ENCODE results near the gene PLPP1.
A peak's percentile ranks its signal among the peaks of the same experiment; 100 is the strongest.

Gene PLPP1

GRCh38 chr5:55407984-55408383, 126.8 kb downstream of the PLPP1 start:
- in situ Hi-C loops (cut with MboI; ENCODE audit: low pct_unique_long_range_greater_than_20kb, low sequenced_read_pairs, unreplicated experiment) = loop anchor here (25.0 kb wide), 1 partner anchor 279 kb away; no protein-coding TSS in a partner anchor
- TF ChIP-seq CTCF (IDR thresholded peaks at IDR 0.05; ENCODE audit: extremely low read depth, insufficient read depth, missing control alignments) = no peak

GRCh38 chr5:55407059-55407684, 127.6 kb downstream of the PLPP1 start:
- TF ChIP-seq CTCF (IDR thresholded peaks at IDR 0.05; ENCODE audit: extremely low read depth, insufficient read depth, missing control alignments) = peak; percentile 55
- no peak for DNase-seq (ENCODE audit: low spot score)
- in situ Hi-C loops (cut with MboI; ENCODE audit: low pct_unique_long_range_greater_than_20kb, low sequenced_read_pairs, unreplicated experiment) = loop anchor here (25.0 kb wide), 1 partner anchor 280 kb away; no protein-coding TSS in a partner anchor

More at GRCh38 chr5:55407984-55408383, 126.8 kb downstream of the PLPP1 start:
- no peak for DNase-seq (ENCODE audit: low spot score)

- DNase-seq (ENCODE audit: low spot score) = no peak
- TF ChIP-seq CTCF (IDR thresholded peaks at IDR 0.05; ENCODE audit: extremely low read depth, insufficient read depth, missing control alignments) = no peak
- in situ Hi-C loops (cut with MboI; ENCODE audit: low pct_unique_long_range_greater_than_20kb, low sequenced_read_pairs, unreplicated experiment) = loop anchor here (25.0 kb wide), 1 partner anchor 281 kb away; no protein-coding TSS in a partner anchor
Observed at GRCh38 chr5:55406292-55406691, 128.5 kb downstream of the PLPP1 start.

GRCh38 chr5:55402199-55402598, 132.6 kb downstream of the PLPP1 start:
- no peak for DNase-seq (ENCODE audit: low spot score)
- TF ChIP-seq CTCF (IDR thresholded peaks at IDR 0.05; ENCODE audit: extremely low read depth, insufficient read depth, missing control alignments) = no peak
- in situ Hi-C loops (cut with MboI; ENCODE audit: low pct_unique_long_range_greater_than_20kb, low sequenced_read_pairs, unreplicated experiment) = loop anchor here (25.0 kb wide), 1 partner anchor 285 kb away; no protein-coding TSS in a partner anchor

GRCh38 chr5:55393501-55394175, 141.1 kb downstream of the PLPP1 start:
- no peak for DNase-seq (ENCODE audit: low spot score)
- TF ChIP-seq CTCF (IDR thresholded peaks at IDR 0.05; ENCODE audit: extremely low read depth, insufficient read depth, missing control alignments) = no peak
- in situ Hi-C loops (cut with MboI; ENCODE audit: low pct_unique_long_range_greater_than_20kb, low sequenced_read_pairs, unreplicated experiment) = no loop called here

GRCh38 chr5:55392669-55393068, 142.1 kb downstream of the PLPP1 start:
- in situ Hi-C loops (cut with MboI; ENCODE audit: low pct_unique_long_range_greater_than_20kb, low sequenced_read_pairs, unreplicated experiment) = no loop called here
- no peak for TF ChIP-seq CTCF (IDR thresholded peaks at IDR 0.05; ENCODE audit: extremely low read depth, insufficient read depth, missing control alignments)
- DNase-seq (ENCODE audit: low spot score) = no peak
